Smooth muscle cell (in vitro differentiated cells): ENCODE data around the gene WWC1. TPM values are rescaled to one million over a fixed set of nuclear protein-coding genes. Genes with fewer than 3 reads are reported as not detected.

Experiments
- DNase-seq: peaks from one replicate; lab custom pipeline; 2025; ENCODE audit not compliant: unreplicated experiment; lab: John Stamatoyannopoulos, UW
- H2AFZ ChIP-seq: fragments of 200-600 bp; sonication (generic); 2 replicates; pipeline ENCODE4 v1.6.0; 2016; ENCODE audit warnings: antibody characterized with exemption, low read depth, mild to moderate bottlenecking
- H3F3A ChIP-seq: fragments of 200-600 bp; sonication (generic); 2 replicates; pipeline ENCODE4 v1.6.0; 2017; ENCODE audit warnings: antibody characterized with exemption, low read depth
- H3K27ac ChIP-seq: fragments of 200-600 bp; sonication (generic); 2 replicates; pipeline ENCODE4 v1.5.1; 2016; ENCODE audit warnings: low read depth, mild to moderate bottlenecking
- H3K27me3 ChIP-seq: fragments of 200-600 bp; sonication (generic); 2 replicates; pipeline ENCODE4 v1.6.1; 2016; ENCODE audit warnings: low read depth, mild to moderate bottlenecking
- H3K36me3 ChIP-seq: fragments of 200-600 bp; sonication (generic); 2 replicates; pipeline ENCODE4 v1.5.1; 2016; ENCODE audit warnings: low read depth
- H3K4me1 ChIP-seq: fragments of 200-600 bp; sonication (generic); 2 replicates; pipeline ENCODE4 v1.5.1; 2016; ENCODE audit warnings: low read depth
- H3K4me2 ChIP-seq: fragments of 200-600 bp; sonication (generic); 2 replicates; pipeline ENCODE4 v1.6.0; 2016; ENCODE audit warnings: mild to moderate bottlenecking
- H3K4me3 ChIP-seq: fragments of 200-600 bp; sonication (generic); 2 replicates; pipeline ENCODE4 v1.5.1; 2016; ENCODE audit warnings: mild to moderate bottlenecking
- H3K79me2 ChIP-seq: fragments of 200-600 bp; sonication (generic); 2 replicates; pipeline ENCODE4 v1.6.0; 2016; ENCODE audit warnings: low read depth, mild to moderate bottlenecking
- H3K9ac ChIP-seq: fragments of 200-600 bp; sonication (generic); 2 replicates; pipeline ENCODE4 v1.6.0; 2016; ENCODE audit warnings: low read depth
- H3K9me3 ChIP-seq: fragments of 200-600 bp; sonication (generic); replicated peaks from 2 replicates; pipeline ENCODE4 v1.5.1; 2016; ENCODE audit warnings: low read depth
- H4K20me1 ChIP-seq: fragments of 200-600 bp; sonication (generic); 2 replicates; pipeline ENCODE4 v1.6.0; 2016; ENCODE audit warnings: low read depth
- WGBS: methylation state at CpG from one replicate; pipeline ENCODE4 v1.1.7; 2016; ENCODE audit warnings: low lambda C conversion rate; 5-methylcytosine and 5-hydroxymethylcytosine counted together
- polyA plus RNA-seq: library from polyadenylated mRNA; unstranded; fragments of >200 nt; fragmentation: Nextera tagmentation; extraction: Ambion mirVana; gene quantifications from 2 replicates; pipeline ENCODE4 v1.2.1, GENCODE V29; 2016
- total RNA-seq: library from RNA; depleted of rRNA; stranded (reverse); fragments of >200 nt; gene quantifications from 2 replicates; pipeline ENCODE4 v1.2.3, GENCODE V29; 2014
- TF ChIP-seq, protein P1 (sequence below): fragments of 200-600 bp; sonication (generic); IDR thresholded peaks from 2 replicates; pipeline ENCODE4 v1.5.1; 2017; ENCODE audit warnings: borderline replicate concordance, mild to moderate bottlenecking, antibody characterized with exemption; ENCODE audit not compliant: insufficient read depth, poor library complexity, severe bottlenecking

The WWC1 gene
- total and polyA plus RNA-seq, 2 experiments from 2014 or later: 3.7 to 7.5 TPM

DNA sequence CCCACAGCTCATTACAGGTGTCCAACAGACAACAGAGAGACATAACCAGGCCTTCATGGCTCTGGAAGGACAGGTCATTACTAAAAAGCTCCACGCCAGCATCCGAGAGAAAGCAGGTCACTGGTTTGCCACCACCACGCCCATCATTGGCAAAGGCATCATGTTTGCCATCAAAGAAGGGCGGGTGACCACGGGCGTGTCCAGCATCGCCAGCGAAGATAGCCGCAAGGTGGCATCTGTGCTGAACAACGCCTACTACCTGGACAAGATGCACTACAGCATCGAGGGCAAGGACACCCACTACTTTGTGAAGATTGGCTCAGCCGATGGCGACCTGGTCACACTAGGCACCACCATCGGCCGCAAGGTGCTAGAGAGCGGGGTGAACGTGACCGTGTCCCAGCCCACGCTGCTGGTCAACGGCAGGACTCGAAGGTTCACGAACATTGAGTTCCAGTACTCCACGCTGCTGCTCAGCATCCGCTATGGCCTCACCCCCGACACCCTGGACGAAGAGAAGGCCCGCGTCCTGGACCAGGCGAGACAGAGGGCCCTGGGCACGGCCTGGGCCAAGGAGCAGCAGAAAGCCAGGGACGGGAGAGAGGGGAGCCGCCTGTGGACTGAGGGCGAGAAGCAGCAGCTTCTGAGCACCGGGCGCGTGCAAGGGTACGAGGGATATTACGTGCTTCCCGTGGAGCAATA lies 29.3 kb upstream of the WWC1 start:
- Histone ChIP-seq H3K4me3 (no peak overlapping the region), H2AFZ (no peak overlapping the region), H3K27me3 (no peaks in the 10 kb centered on the region), H3K4me1 (no peaks in the 10 kb centered on the region), H3K9ac (no peak overlapping the region), H3K9me3 (no peaks in the 10 kb centered on the region), H3F3A (no peaks in the 10 kb centered on the region), H3K27ac (no peak overlapping the region), H3K36me3 (no peaks in the 10 kb centered on the region), H4K20me1 (no peaks in the 10 kb centered on the region), H3K4me2 (no peak overlapping the region), H3K79me2 (no peaks in the 10 kb centered on the region)
- no peak for DNase-seq
- TF ChIP-seq, protein P1, sequence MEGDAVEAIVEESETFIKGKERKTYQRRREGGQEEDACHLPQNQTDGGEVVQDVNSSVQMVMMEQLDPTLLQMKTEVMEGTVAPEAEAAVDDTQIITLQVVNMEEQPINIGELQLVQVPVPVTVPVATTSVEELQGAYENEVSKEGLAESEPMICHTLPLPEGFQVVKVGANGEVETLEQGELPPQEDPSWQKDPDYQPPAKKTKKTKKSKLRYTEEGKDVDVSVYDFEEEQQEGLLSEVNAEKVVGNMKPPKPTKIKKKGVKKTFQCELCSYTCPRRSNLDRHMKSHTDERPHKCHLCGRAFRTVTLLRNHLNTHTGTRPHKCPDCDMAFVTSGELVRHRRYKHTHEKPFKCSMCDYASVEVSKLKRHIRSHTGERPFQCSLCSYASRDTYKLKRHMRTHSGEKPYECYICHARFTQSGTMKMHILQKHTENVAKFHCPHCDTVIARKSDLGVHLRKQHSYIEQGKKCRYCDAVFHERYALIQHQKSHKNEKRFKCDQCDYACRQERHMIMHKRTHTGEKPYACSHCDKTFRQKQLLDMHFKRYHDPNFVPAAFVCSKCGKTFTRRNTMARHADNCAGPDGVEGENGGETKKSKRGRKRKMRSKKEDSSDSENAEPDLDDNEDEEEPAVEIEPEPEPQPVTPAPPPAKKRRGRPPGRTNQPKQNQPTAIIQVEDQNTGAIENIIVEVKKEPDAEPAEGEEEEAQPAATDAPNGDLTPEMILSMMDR: no peak
- 97% methylated on average over 39 of the region's 39 CpGs for WGBS

DNA sequence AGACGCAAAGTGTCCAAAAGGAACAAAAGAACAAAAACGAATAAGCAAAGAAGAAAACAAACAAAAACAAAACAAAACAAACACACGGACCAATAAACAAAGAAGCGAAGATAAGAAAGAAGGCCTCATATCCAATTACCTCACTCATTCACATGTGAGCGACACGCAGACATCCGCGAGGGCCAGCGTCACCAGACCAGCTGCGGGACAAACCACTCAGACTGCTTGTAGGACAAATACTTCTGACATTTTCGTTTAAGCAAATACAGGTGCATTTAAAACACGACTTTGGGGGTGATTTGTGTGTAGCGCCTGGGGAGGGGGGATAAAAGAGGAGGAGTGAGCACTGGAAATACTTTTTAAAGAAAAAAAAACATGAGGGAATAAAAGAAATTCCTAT lies 28.3 kb upstream of the WWC1 start:
- TF ChIP-seq, protein P1: no peak
- Histone ChIP-seq H3K27me3 (no peaks in the 10 kb centered on the region), H2AFZ (no peak overlapping the region), H3K27ac (no peak overlapping the region), H3K9me3 (no peaks in the 10 kb centered on the region), H3K4me3 (no peak overlapping the region), H3F3A (no peaks in the 10 kb centered on the region), H4K20me1 (no peaks in the 10 kb centered on the region), H3K36me3 (no peaks in the 10 kb centered on the region), H3K79me2 (no peaks in the 10 kb centered on the region), H3K4me2 (no peak overlapping the region), H3K4me1 (no peaks in the 10 kb centered on the region), H3K9ac (no peak overlapping the region)
- DNase-seq: no peak
- WGBS: 93% methylated on average over 13 of the region's 13 CpGs

DNA sequence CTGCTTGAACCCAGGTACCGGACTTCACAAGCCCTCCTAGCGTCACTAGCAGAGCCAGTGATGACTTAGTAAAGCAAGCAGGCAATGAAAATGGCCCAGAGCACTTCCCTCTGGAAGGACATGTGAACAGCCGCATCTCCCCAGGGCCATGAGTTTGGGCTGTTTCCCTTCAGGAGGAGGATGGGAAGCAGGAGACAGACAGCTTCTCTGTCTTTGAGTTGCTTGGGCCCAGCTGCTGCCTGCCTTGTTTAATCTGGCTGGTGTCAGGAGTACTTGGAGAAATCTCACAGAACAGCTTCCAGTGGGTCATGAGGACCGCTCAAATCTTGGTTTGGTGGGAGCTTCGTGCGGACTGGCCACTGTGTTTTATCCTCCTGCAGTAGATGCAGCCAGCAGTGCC lies 25.4 kb upstream of the WWC1 start:
- H3K4me3 ChIP-seq: no peak overlapping the region
- no peaks in the 10 kb centered on the region for H4K20me1 ChIP-seq
- H3K79me2 ChIP-seq: no peaks in the 10 kb centered on the region
- H3K27me3 ChIP-seq: peaks cover 6% of the 10 kb centered on the region
- H3K4me2 ChIP-seq: no peak overlapping the region
- no peak overlapping the region for H2AFZ ChIP-seq
- no peak overlapping the region for H3K9ac ChIP-seq
- DNase-seq: no peak
- TF ChIP-seq, protein P1: no peak
- H3K9me3 ChIP-seq: no peaks in the 10 kb centered on the region
- peaks cover 11% of the 10 kb centered on the region for H3F3A ChIP-seq
- H3K27ac ChIP-seq: no peak overlapping the region
- no peaks in the 10 kb centered on the region for H3K36me3 ChIP-seq
- H3K4me1 ChIP-seq: peaks cover 14% of the 10 kb centered on the region
- WGBS: 93% methylated on average over 6 of the region's 6 CpGs
